GM10248 (cell line): Measurements from ENCODE around the gene OR10C1.

Source experiments
- CTCF ChIA-PET: fragments of 300-600 bp; sonication (Branson Sonifier 250); formaldehyde crosslinking; extraction: SDS; loops from one replicate; lab custom pipeline; 2021; ENCODE audit warnings: antibody characterized with exemption; lab: Yijun Ruan, JAX
- POLR2A ChIA-PET: fragments of 350-650 bp; sonication (Branson Sonifier 250); formaldehyde crosslinking; extraction: SDS; loops from one replicate; lab custom pipeline; 2020; ENCODE audit warnings: antibody characterized with exemption; lab: Yijun Ruan, JAX
- DNase-seq: peaks from one replicate; pipeline ENCODE4 v3.0.0; 2012; ENCODE audit errors: extremely low spot score
- TF ChIP-seq, protein P1 (sequence below): IDR thresholded peaks from 2 replicates; pipeline ENCODE4 v1.5.1; 2012; ENCODE audit warnings: mild to moderate bottlenecking, low read depth; ENCODE audit errors: extremely low read depth, missing control alignments, control extremely low read depth

The OR10C1 gene

DNA sequence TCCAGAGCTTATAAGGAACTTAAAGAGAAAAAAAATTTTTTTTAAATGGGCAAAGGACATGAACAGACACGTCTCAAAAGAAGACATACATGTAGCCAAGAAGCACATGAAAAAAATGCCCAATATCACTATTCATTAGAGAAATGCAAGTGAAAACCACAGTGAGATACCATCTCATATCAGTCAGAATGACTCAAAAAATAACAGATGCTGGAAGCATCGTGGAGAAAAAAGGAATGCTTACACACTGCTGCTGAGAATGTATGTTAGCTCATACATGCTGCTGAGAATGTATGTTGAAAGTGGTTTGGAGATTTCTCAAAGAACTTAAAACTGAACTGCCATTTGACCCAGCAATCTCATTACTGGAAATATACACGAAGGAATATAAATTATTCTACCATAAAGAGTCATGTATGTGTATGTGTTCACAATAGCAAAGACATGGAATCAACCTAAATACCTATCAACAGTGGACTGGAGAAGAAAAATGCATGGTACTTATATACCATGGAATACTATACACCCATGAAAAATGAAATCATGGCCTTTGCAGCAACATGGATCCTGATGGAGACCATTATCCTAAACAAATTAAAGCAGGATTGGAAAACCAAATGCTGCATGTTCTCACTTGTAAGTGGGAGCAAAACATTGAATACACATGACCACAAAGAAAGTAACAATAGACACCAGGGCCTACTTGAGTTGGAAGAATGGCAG, 12.5 kb downstream of the OR10C1 start:
- DNase-seq, result no peak
- ChIA-PET CTCF (no interaction called here), POLR2A (no interaction called here)
- TF ChIP-seq, protein P1, sequence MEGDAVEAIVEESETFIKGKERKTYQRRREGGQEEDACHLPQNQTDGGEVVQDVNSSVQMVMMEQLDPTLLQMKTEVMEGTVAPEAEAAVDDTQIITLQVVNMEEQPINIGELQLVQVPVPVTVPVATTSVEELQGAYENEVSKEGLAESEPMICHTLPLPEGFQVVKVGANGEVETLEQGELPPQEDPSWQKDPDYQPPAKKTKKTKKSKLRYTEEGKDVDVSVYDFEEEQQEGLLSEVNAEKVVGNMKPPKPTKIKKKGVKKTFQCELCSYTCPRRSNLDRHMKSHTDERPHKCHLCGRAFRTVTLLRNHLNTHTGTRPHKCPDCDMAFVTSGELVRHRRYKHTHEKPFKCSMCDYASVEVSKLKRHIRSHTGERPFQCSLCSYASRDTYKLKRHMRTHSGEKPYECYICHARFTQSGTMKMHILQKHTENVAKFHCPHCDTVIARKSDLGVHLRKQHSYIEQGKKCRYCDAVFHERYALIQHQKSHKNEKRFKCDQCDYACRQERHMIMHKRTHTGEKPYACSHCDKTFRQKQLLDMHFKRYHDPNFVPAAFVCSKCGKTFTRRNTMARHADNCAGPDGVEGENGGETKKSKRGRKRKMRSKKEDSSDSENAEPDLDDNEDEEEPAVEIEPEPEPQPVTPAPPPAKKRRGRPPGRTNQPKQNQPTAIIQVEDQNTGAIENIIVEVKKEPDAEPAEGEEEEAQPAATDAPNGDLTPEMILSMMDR, result no peak

DNA sequence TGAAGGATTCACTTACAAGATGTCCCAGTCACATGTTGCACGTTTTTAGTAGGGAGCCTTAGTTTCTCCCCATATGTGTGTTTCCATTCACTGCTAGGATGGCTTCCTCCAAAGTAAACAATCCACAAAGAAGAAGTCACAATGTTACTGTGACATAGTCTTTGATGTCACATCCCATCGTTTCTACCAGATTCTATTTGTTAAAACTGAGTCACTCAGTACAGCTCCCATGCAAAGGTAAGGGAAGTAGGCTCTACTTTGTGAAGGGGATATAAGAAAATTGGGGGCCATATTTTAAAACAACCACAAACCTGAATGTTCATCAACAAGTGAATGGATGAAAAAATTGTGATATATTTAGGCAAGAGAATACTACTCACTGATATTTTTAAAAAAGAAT, 17.9 kb downstream of the OR10C1 start, which contains the start of the genes OR11A1 and OR2H1:
Gene OR11A1 (minus strand): TSS at position 101 of the 400 bp plus-strand sequence. CDS start 29,430 bp downstream, outside the sequence.
Gene OR2H1 (plus strand): TSS at position 185 of the 400 bp plus-strand sequence. CDS start 4,615 bp downstream, outside the sequence.
- CTCF ChIA-PET, result no interaction called here
- POLR2A ChIA-PET, result no interaction called here
- no peak for DNase-seq
- TF ChIP-seq, protein P1, result no peak

DNA sequence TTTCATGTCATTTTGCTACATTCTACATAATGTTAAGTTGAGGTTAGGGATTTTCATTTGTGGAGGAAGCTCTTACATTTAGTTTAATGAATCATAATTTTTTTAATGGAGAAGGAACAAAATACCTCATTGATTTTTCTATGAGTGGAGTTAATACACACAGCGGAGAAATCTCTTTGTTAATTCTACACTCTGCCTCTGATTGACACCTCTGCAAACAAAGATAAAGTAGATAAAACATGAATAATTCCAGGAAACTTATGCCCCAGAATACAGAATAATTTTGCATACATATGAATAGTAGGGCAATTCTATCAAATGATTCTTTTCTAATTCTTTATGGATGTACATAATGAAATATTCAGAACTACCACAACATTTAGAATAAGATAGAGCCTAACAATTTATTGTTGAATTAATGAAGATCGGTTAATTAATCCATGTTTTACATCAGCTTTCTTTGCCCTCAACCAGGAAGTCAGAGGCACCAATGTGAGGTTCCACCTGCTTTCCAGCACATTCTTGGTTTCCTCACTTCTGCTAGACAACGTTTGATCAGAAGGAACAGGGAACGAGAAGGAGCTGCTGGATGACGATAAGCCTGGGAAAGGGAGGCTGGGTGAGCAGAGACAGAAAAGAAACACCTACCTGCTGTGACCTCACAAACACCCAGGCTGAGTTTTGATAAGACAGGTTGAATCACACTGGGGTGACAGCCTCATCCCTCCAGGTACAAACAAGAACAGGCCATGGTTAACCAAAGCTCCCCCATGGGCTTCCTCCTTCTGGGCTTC, 22.1 kb downstream of the OR10C1 start:
- ChIA-PET POLR2A (no interaction called here), CTCF (no interaction called here)
- DNase-seq, result no peak
- TF ChIP-seq, protein P1, result no peak

DNA sequence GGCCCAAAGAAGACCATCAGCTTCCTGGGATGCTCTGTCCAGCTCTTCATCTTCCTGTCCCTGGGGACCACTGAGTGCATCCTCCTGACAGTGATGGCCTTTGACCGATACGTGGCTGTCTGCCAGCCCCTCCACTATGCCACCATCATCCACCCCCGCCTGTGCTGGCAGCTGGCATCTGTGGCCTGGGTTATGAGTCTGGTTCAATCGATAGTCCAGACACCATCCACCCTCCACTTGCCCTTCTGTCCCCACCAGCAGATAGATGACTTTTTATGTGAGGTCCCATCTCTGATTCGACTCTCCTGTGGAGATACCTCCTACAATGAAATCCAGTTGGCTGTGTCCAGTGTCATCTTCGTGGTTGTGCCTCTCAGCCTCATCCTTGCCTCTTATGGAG, 22.9 kb downstream of the OR10C1 start:
- ChIA-PET POLR2A (no interaction called here), CTCF (no interaction called here)
- DNase-seq, result no peak
- TF ChIP-seq, protein P1, result no peak

DNA sequence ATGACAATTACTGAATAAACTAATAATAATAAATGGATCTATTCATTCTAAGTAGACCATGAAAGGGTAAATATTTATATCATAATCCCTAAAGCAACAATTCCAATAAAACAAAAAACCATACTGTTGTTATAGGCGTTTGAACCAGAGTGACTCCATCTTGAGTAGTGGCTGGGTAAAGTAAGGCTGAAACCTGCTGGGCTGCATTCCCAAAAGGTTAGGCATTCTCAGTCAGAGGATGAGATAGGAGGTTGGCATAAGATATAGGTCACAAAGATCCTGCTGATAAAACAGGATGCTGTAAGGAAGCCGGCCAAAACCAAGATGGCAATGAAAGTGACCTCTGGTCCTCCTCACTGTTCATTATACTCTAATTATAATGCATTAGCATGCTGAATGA, 26.2 kb downstream of the OR10C1 start:
- TF ChIP-seq, protein P1, result no peak

DNA sequence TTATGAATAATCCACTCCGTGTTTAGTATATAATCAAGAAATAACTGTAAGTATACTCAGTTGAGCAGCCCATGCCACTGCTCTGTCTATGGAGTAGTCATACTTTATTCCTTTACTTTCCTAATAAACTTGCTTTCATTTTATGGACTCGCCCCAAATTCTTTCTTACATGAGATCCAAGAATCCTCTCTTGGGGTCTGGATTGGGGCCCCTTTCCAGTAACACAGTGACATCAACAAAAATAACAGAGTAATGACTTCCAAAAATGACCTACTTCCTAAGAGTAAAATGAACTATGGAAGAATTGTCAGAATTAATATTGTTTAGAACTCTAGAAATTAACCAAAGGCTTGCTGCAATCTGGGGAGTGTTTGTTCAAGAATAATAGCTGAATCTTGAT, 26.7 kb downstream of the OR10C1 start:
- DNase-seq, result no peak
- ChIA-PET CTCF (no interaction called here), POLR2A (no interaction called here)
- TF ChIP-seq, protein P1, result no peak

More for the DNA sequence above, 26.2 kb downstream of the OR10C1 start:
- POLR2A ChIA-PET, result no interaction called here
- no peak for DNase-seq
- CTCF ChIA-PET, result no interaction called here
